SU-DHL-6 (cell line): ENCODE measurements around the gene MOB3A.

Source experiments
- H2AFZ ChIP-seq: fragments of 200-600 bp; sonication (generic); 2 replicates; pipeline ENCODE4 v1.6.1; 2014; ENCODE audit warnings: low read depth, mild to moderate bottlenecking, moderate library complexity, mixed read lengths, antibody characterized with exemption, low read length; ENCODE audit not compliant: severe bottlenecking
- H3F3A ChIP-seq: fragments of 200-600 bp; shearing (Covaris generic); 2 replicates; pipeline ENCODE4 v1.6.0; 2016; ENCODE audit warnings: antibody characterized with exemption, mild to moderate bottlenecking; ENCODE audit not compliant: insufficient read depth
- H3K27ac ChIP-seq: fragments of 200-600 bp; sonication (generic); 2 replicates; pipeline ENCODE4 v1.5.1; 2016; ENCODE audit warnings: low read depth, mild to moderate bottlenecking, low read length, moderate library complexity, mixed read lengths
- H3K27me3 ChIP-seq: fragments of 200-600 bp; sonication (generic), shearing (Covaris generic); 2 replicates; pipeline ENCODE4 v1.6.0; 2014; ENCODE audit warnings: mild to moderate bottlenecking, low read length
- H3K36me3 ChIP-seq: fragments of 200-600 bp; sonication (generic); 2 replicates; pipeline ENCODE4 v1.6.1; 2014; ENCODE audit warnings: mild to moderate bottlenecking, low read length, mixed read lengths
- H3K4me2 ChIP-seq: fragments of 300-600, 200-600 bp; shearing (Covaris generic), sonication (generic); 2 replicates; pipeline ENCODE4 v1.6.0; 2014; ENCODE audit warnings: low read length, low read depth, mild to moderate bottlenecking; ENCODE audit not compliant: poor library complexity, severe bottlenecking
- H3K4me3 ChIP-seq: fragments of 200-600 bp; sonication (generic); 2 replicates; pipeline ENCODE4 v1.5.1; 2014; ENCODE audit warnings: antibody characterized with exemption, low read length, mild to moderate bottlenecking, mixed read lengths; ENCODE audit not compliant: insufficient read depth, poor library complexity, severe bottlenecking
- H3K79me2 ChIP-seq: fragments of 200-600 bp; sonication (generic); 2 replicates; pipeline ENCODE4 v1.6.1; 2014; ENCODE audit warnings: mild to moderate bottlenecking, low read length, moderate library complexity; ENCODE audit not compliant: insufficient read depth
- H3K9ac ChIP-seq: fragments of 200-600 bp; sonication (generic); 2 replicates; pipeline ENCODE4 v1.7.0; 2014; ENCODE audit warnings: mild to moderate bottlenecking, low read length
- H3K9me2 ChIP-seq: fragments of 200-600 bp; sonication (generic); replicated peaks from 2 replicates; pipeline ENCODE4 v1.6.1; 2014; ENCODE audit warnings: low read length; ENCODE audit not compliant: insufficient read depth
- H3K9me3 ChIP-seq: fragments of 200-600 bp; sonication (generic); 2 replicates; pipeline ENCODE4 v1.6.1; 2014; ENCODE audit warnings: low read length, mixed read lengths; ENCODE audit not compliant: insufficient read depth
- H4K20me1 ChIP-seq: fragments of 200-600 bp; sonication (generic); 2 replicates; pipeline ENCODE4 v1.6.1; 2014; ENCODE audit warnings: low read depth, mild to moderate bottlenecking, antibody characterized with exemption, low read length, moderate library complexity, mixed read lengths
- CTCF ChIP-seq: fragments of 200-600 bp; sonication (generic); IDR thresholded peaks from one replicate; pipeline ENCODE4 v1.5.1; 2017; ENCODE audit warnings: antibody characterized with exemption, mild to moderate bottlenecking, low read length, moderate library complexity; ENCODE audit not compliant: insufficient read depth, poor library complexity, severe bottlenecking
- EZH2phosphoT487 ChIP-seq: fragments of 200-600 bp; sonication (generic), shearing (Covaris generic); conservative IDR thresholded peaks from 2 replicates; pipeline ENCODE4 v1.6.1; 2018; ENCODE audit warnings: mild to moderate bottlenecking, antibody characterized with exemption, low read length, moderate library complexity, mixed read lengths

MOB3A gene

DNA sequence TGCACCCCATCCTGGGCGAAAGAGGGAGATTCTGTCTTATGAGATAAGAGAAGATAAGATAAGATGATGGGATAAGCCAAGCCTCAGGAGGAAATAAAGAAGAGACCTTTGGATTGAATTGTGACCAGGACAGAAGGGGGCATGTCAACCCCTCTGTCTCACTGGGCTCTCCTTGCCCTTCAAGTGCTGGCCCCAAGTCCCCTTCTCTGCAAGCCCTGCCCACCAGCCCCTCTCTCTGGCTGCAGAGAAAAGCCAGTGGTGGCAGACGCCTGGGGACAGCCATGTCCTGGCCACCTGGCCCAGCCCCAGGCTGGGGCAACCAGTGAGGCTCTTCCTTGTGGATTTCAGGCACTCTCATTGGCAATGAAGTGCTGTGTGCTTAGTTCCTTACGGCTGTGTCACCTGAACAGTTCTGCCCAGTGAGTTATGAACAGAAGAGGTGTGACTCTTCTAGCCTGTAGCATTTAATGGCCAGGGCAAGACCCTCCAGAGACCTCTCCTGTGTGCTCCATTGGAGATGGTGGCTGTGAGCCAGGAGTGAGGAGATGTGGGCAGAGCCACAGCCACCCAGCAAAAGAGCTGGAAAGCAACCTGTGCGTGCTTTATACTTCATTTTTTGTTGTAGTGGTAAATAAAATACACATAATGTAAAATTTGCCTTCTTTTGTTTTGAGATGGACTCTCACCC lies 74.5 kb downstream of the MOB3A start:
- no peak overlapping the region for H2AFZ ChIP-seq
- no peak for TF ChIP-seq EZH2phosphoT487
- no peak for TF ChIP-seq CTCF
- peaks cover 7% of the 10 kb centered on the region; the same call in 1 of the 2 replicates for H3F3A ChIP-seq
- H3K9me2 ChIP-seq = no peaks in the 10 kb centered on the region
- no peak overlapping the region for H3K4me3 ChIP-seq
- no peaks in the 10 kb centered on the region for H3K79me2 ChIP-seq
- no peaks in the 10 kb centered on the region for H3K27me3 ChIP-seq
- no peak overlapping the region for H3K9ac ChIP-seq
- H3K4me2 ChIP-seq = no peak overlapping the region
- no peaks in the 10 kb centered on the region for H4K20me1 ChIP-seq
- no peak overlapping the region for H3K27ac ChIP-seq
- H3K9me3 ChIP-seq = no peaks in the 10 kb centered on the region
- H3K36me3 ChIP-seq = no peaks in the 10 kb centered on the region
